ENCODE data around the gene IP6K3. TPM values are rescaled to one million over a fixed set of nuclear protein-coding genes. Genes with fewer than 3 reads are reported as not detected.
A peak's percentile ranks its signal among the peaks of the same experiment; 100 is the strongest.

Gene IP6K3
- total and polyA plus RNA-seq, 5 donors from 2014 or later = not detected

- H3K27ac Mint-ChIP-seq = peak within 1 kb of the TSS; percentile 95 to 100 (median 96)
- Histone ChIP-seq H3K36me3 (ENCODE audit: control insufficient read depth, insufficient read depth, low read length) (peaks cover 23% of the 10 kb centered on the region), H3K4me3 (ENCODE audit: low read depth, low read length) (peak within 1 kb of the TSS; percentile 85), H3K4me1 (ENCODE audit: control insufficient read depth, insufficient read depth, low read length, poor library complexity, severe bottlenecking) (peaks cover 31% of the 10 kb centered on the region), H3K27ac (ENCODE audit: insufficient read depth, low read length, poor library complexity, severe bottlenecking) (peak within 1 kb of the TSS; percentile 88), H3K27me3 (ENCODE audit: control insufficient read depth, insufficient read depth, low read length) (no peaks in the 10 kb centered on the region), H3K9me3 (ENCODE audit: control insufficient read depth in 2 of 2, low read length in 2 of 2) (no peaks in the 10 kb centered on the region)
- DNase-seq (peak; percentile 86 to 93 (median 92)), ATAC-seq (ENCODE audit: low read depth in 2 of 2) (peak; percentile 87 to 91)
- no peaks in the 10 kb centered on the region for H3K9me3 Mint-ChIP-seq
- peaks cover 7% of the 10 kb centered on the region for H3K27me3 Mint-ChIP-seq
- H3K4me1 Mint-ChIP-seq = peaks cover 18 to 49% (median 45%) of the 10 kb centered on the region in 4 donors
- peak within 1 kb of the TSS; percentile 88 to 96 (median 96) for H3K4me3 Mint-ChIP-seq
- H3K36me3 Mint-ChIP-seq = peaks cover 14% of the 10 kb centered on the region
Measured at GRCh38 chr6:33788694-33789549, 42.2 kb upstream of the IP6K3 start, which contains the start of gene LEMD2. Gene LEMD2 (minus strand): TSS chr6:33789130. CDS start chr6:33789116, 14 bp downstream.

GRCh38 chr6:33787954-33788693, 41.4 kb upstream of the IP6K3 start:
- Mint-ChIP-seq H3K27me3 (peaks cover 4% of the 10 kb centered on the region), H3K4me3 (peak overlapping the region; percentile 86 to 96 (median 96)), H3K4me1 (peaks cover 18 to 56% (median 47%) of the 10 kb centered on the region in 4 donors), H3K9me3 (no peaks in the 10 kb centered on the region), H3K27ac (peak overlapping the region; percentile 95 to 100 (median 96)), H3K36me3 (peaks cover 21% of the 10 kb centered on the region)
- Histone ChIP-seq H3K27ac (ENCODE audit: insufficient read depth, low read length, poor library complexity, severe bottlenecking) (peak overlapping the region; percentile 88), H3K4me3 (ENCODE audit: low read depth, low read length) (peak overlapping the region; percentile 85), H3K4me1 (ENCODE audit: control insufficient read depth, insufficient read depth, low read length, poor library complexity, severe bottlenecking) (peaks cover 31% of the 10 kb centered on the region), H3K36me3 (ENCODE audit: control insufficient read depth, insufficient read depth, low read length) (peaks cover 31% of the 10 kb centered on the region), H3K9me3 (ENCODE audit: control insufficient read depth in 2 of 2, low read length in 2 of 2) (no peaks in the 10 kb centered on the region), H3K27me3 (ENCODE audit: control insufficient read depth, insufficient read depth, low read length) (no peaks in the 10 kb centered on the region)
- DNase-seq = peak; percentile 50 to 78 (median 59)
- ATAC-seq (ENCODE audit: low read depth in 2 of 2) = peak; percentile 33 to 43

- Histone ChIP-seq H3K4me3 (ENCODE audit: low read depth, low read length) (peak overlapping the region; percentile 85), H3K27ac (ENCODE audit: insufficient read depth, low read length, poor library complexity, severe bottlenecking) (peak overlapping the region; percentile 88), H3K27me3 (ENCODE audit: control insufficient read depth, insufficient read depth, low read length) (no peaks in the 10 kb centered on the region), H3K4me1 (ENCODE audit: control insufficient read depth, insufficient read depth, low read length, poor library complexity, severe bottlenecking) (peaks cover 31% of the 10 kb centered on the region), H3K9me3 (ENCODE audit: control insufficient read depth in 2 of 2, low read length in 2 of 2) (no peaks in the 10 kb centered on the region), H3K36me3 (ENCODE audit: control insufficient read depth, insufficient read depth, low read length) (peaks cover 37% of the 10 kb centered on the region)
- DNase-seq (no peak), ATAC-seq (ENCODE audit: low read depth in 2 of 2) (no peak)
- Mint-ChIP-seq H3K4me3 (peak overlapping the region; percentile 86 to 96 (median 96)), H3K36me3 (peaks cover 26% of the 10 kb centered on the region), H3K9me3 (no peaks in the 10 kb centered on the region), H3K4me1 (peaks cover 18 to 62% (median 47%) of the 10 kb centered on the region in 4 donors), H3K27ac (peak overlapping the region; percentile 95 to 100 (median 96)), H3K27me3 (peaks cover 4% of the 10 kb centered on the region)
Measured at GRCh38 chr6:33787346-33787953, 40.7 kb upstream of the IP6K3 start.

- Histone ChIP-seq H3K4me3 (ENCODE audit: low read depth, low read length) (peak overlapping the region; percentile 85), H3K27me3 (ENCODE audit: control insufficient read depth, insufficient read depth, low read length) (no peaks in the 10 kb centered on the region), H3K27ac (ENCODE audit: insufficient read depth, low read length, poor library complexity, severe bottlenecking) (peak overlapping the region; percentile 30), H3K9me3 (ENCODE audit: control insufficient read depth in 2 of 2, low read length in 2 of 2) (no peaks in the 10 kb centered on the region), H3K36me3 (ENCODE audit: control insufficient read depth, insufficient read depth, low read length) (peaks cover 44% of the 10 kb centered on the region), H3K4me1 (ENCODE audit: control insufficient read depth, insufficient read depth, low read length, poor library complexity, severe bottlenecking) (peaks cover 31% of the 10 kb centered on the region)
- peaks cover 31% of the 10 kb centered on the region for H3K36me3 Mint-ChIP-seq
- no peak for ATAC-seq (ENCODE audit: low read depth in 2 of 2)
- peak overlapping the region in 2 of 3 donors; percentile 6 to 96 for H3K27ac Mint-ChIP-seq
- peak overlapping the region; percentile 86 to 96 (median 96) for H3K4me3 Mint-ChIP-seq
- peaks cover 4% of the 10 kb centered on the region for H3K27me3 Mint-ChIP-seq
- H3K9me3 Mint-ChIP-seq = peaks cover 0 to 1% (median 0%) of the 10 kb centered on the region in 7 donors
- peaks cover 18 to 64% (median 47%) of the 10 kb centered on the region in 4 donors for H3K4me1 Mint-ChIP-seq
- no peak for DNase-seq
Measured at GRCh38 chr6:33786736-33787135, 40.0 kb upstream of the IP6K3 start.

GRCh38 chr6:33785778-33786177, 39.1 kb upstream of the IP6K3 start:
- Histone ChIP-seq H3K4me3 (ENCODE audit: low read depth, low read length) (peak overlapping the region; percentile 40), H3K9me3 (ENCODE audit: control insufficient read depth in 2 of 2, low read length in 2 of 2) (no peaks in the 10 kb centered on the region), H3K36me3 (ENCODE audit: control insufficient read depth, insufficient read depth, low read length) (peaks cover 53% of the 10 kb centered on the region), H3K27ac (ENCODE audit: insufficient read depth, low read length, poor library complexity, severe bottlenecking) (no peak overlapping the region), H3K27me3 (ENCODE audit: control insufficient read depth, insufficient read depth, low read length) (no peaks in the 10 kb centered on the region), H3K4me1 (ENCODE audit: control insufficient read depth, insufficient read depth, low read length, poor library complexity, severe bottlenecking) (peaks cover 31% of the 10 kb centered on the region)
- no peak for DNase-seq
- Mint-ChIP-seq H3K27me3 (peaks cover 4% of the 10 kb centered on the region), H3K27ac (peak overlapping the region in 2 of 3 donors; percentile 42 to 96), H3K4me1 (peaks cover 23 to 64% (median 49%) of the 10 kb centered on the region in 4 donors), H3K9me3 (peaks cover 0 to 1% (median 0%) of the 10 kb centered on the region in 7 donors), H3K36me3 (peaks cover 31% of the 10 kb centered on the region), H3K4me3 (peak overlapping the region; percentile 78 to 96 (median 91))
- ATAC-seq (ENCODE audit: low read depth in 2 of 2) = no peak

- Histone ChIP-seq H3K36me3 (ENCODE audit: control insufficient read depth, insufficient read depth, low read length) (peaks cover 63% of the 10 kb centered on the region), H3K9me3 (ENCODE audit: control insufficient read depth in 2 of 2, low read length in 2 of 2) (no peaks in the 10 kb centered on the region), H3K4me1 (ENCODE audit: control insufficient read depth, insufficient read depth, low read length, poor library complexity, severe bottlenecking) (peaks cover 31% of the 10 kb centered on the region), H3K4me3 (ENCODE audit: low read depth, low read length) (peak overlapping the region; percentile 26), H3K27ac (ENCODE audit: insufficient read depth, low read length, poor library complexity, severe bottlenecking) (no peak overlapping the region), H3K27me3 (ENCODE audit: control insufficient read depth, insufficient read depth, low read length) (no peaks in the 10 kb centered on the region)
- H3K4me3 Mint-ChIP-seq = peak overlapping the region; percentile 45 to 96 (median 71)
- peaks cover 23 to 64% (median 50%) of the 10 kb centered on the region in 4 donors for H3K4me1 Mint-ChIP-seq
- DNase-seq = no peak
- H3K9me3 Mint-ChIP-seq = peaks cover 0 to 1% (median 0%) of the 10 kb centered on the region in 7 donors
- no peak for ATAC-seq (ENCODE audit: low read depth in 2 of 2)
- peak overlapping the region in 2 of 3 donors; percentile 67 to 76 for H3K27ac Mint-ChIP-seq
- H3K36me3 Mint-ChIP-seq = peaks cover 37% of the 10 kb centered on the region
- peaks cover 3% of the 10 kb centered on the region for H3K27me3 Mint-ChIP-seq
Measured at GRCh38 chr6:33784787-33785186, 38.1 kb upstream of the IP6K3 start.
